Activated CD8-positive, alpha-beta memory T cell treated with anti-CD3 and anti-CD28 coated beads for 4 hours (primary cell): ENCODE data around the gene VEPH1.

Experiments
- DNase-seq, 2 donors: peaks; one replicate each; pipeline ENCODE4 v3.0.0-alpha.2; 2020; ENCODE audit warnings: low read depth in 2 of 2

The VEPH1 gene

DNA sequence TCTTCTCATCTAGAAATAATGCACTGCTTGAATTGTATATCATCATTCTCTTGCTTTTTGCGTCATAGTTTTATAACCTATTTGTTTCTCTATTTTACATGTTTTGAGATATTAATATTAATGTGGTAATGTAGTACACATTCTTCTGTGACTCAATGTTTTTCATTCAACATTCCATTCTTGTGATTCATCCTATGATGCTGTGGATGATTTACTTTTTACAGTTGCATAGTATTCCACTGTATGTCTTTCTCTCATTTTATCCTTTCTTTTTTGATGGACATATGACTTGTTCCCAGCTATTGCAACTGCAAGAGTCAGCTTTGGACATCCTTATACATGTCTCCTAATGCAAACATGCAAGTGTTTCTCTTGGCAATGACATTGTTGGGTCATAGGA lies 20.6 kb upstream of the VEPH1 start:
- no peak for DNase-seq

DNA sequence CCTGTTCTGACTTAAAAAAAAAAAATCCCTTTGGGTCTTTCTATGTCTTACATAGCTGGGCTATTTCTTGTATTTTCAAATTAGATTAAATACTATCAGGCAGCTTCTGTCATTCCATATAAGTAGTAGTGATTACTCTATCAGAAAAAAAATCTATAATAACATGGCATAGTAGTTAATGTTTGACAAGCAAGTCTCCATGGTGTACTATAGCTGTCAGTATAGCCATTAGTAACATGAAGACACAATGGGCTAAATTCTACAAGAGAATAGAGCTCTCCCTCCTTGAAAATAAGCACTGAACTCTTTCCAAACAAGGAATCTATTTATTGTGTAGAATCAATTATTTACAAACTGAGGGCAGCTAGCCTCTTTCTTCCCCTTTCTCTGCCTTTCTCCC lies 19.4 kb upstream of the VEPH1 start:
- no peak for DNase-seq

DNA sequence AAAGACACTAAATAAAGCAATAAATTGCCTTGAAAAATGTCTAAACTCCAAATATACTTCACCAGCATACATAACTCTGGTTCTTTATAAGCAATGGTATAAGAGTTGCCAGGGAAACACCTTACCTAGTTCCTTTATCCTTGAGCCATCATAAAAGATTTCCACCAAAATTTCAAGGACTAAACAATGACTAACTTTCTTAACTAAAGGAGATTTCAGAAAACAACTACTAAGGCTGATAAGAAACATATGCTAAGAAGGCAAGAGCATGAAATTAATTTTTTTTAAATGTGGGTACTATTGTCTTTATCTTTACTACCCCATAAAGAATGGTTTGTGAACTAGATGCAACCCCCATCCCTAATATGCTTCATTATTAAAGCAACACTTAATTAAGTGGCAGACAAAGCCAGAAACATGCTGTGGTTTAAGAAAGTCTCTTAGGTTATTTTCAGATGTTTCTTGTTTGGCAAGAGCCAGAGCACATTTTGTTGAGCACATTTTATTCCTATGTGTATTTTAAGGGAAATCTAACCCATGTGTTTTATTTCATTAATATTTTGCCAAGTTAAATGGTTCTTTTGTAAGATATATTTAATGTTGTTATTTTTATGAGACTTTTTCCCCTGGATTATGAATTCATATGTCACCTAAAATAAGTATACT lies 17.4 kb upstream of the VEPH1 start:
- DNase-seq = no peak

DNA sequence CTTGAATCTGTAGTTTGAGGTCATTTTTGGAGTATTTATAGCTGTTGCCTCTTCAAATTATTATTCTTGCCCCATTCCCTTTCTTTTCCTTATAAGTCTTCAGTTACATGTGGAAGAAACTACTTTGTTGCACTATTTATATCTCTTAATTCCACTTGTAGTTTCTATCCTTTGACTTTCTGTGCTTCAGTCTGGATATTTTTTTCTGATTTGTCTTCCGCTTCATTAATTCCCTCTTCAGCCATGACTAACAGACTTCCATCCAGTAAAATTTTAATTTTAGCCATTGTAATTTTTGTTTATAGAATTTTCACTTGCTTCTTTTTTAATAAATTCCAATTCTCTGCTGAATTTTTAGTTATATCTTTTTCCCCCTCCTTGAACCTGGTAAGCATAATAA lies 15.7 kb upstream of the VEPH1 start:
- DNase-seq = no peak

GRCh38 chr3:157516928-157517327 lies 13.7 kb upstream of the VEPH1 start:
- no peak for DNase-seq

- no peak for DNase-seq
Measured at GRCh38 chr3:157515398-157515797, 12.2 kb upstream of the VEPH1 start.

DNA sequence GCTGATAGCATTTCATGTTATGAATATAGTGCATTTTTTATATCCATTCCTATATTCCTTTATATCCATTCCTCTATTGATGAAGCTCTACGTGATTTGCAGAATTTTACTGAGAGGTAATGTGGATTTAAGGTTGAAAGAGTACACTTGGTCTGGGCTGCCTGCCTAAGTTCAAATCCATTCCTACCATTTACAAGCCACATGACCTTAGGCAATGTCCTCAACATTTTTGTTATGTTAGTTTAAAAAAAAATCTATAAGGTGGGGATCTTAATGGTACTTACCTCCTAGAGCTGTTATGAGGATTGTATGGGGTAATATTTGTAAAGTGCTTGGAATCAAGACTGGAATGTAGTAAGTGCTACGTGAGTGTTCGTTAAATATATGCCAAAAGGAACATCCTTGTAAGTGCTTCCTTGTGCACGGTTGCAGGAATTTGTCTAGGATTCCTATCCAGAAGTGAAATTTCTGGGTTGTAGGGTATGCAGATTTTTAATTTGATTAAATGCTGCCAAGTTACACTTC lies 11.2 kb upstream of the VEPH1 start:
- no peak for DNase-seq

DNA sequence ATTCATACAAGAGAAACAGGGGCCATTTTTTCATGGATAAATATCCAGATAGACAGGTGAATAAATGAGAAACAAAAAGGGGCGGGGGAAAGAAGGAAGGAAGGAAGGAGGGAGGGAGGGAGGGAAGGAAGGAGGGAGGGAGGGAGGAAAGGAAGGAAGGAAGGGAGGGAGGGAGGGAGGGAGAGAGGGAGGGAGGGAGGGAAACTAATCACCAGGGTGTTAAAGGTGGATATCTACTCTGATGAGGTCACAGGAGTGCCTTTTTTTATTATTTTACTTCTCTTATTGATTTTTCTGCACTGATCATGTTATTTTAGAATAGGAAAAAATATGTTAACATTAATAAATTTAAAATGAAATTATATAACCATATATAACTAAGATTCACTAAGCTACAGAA lies 10.4 kb upstream of the VEPH1 start:
- no peak for DNase-seq

- no peak for DNase-seq
Measured at GRCh38 chr3:157512534-157512933, 9.3 kb upstream of the VEPH1 start.

DNA sequence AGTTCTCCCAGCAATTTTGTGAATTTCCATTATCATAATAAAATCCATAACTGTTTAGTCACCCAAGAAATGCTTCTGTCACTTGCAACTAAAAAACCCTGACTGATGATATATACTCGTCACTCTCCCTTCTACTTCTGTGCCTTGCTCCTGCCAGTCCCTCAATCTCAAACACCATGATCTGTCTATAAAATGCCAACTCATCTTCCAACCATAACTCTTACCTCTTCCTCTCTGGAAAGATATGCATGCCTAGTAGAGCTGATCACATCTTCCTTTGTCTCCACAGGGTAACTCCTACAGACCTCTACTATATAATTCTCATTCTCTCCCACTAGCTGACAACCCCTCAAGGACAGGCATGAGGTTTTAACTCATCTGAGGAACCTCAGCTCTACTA lies 5.2 kb upstream of the VEPH1 start:
- no peak for DNase-seq

DNA sequence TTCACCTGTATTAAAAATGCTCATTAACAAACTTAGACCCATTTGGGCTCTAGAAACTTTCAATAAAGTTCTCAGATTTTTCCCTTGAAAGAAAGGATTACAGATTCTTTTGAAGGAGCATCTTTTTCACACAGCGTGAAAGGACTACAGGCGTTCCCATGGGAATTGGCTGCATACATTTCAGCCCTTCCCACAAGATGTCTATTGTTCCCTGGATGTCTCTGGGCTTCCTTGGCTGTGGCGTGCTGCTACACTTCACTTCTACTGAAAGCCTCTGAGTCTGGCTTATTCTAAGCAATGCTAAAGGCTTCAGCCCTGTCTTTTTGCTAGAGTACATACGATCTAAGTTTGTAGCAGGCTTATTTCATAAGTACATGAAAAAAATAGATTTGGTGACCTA lies 1.4 kb downstream of the VEPH1 start:
- no peak for DNase-seq

DNA sequence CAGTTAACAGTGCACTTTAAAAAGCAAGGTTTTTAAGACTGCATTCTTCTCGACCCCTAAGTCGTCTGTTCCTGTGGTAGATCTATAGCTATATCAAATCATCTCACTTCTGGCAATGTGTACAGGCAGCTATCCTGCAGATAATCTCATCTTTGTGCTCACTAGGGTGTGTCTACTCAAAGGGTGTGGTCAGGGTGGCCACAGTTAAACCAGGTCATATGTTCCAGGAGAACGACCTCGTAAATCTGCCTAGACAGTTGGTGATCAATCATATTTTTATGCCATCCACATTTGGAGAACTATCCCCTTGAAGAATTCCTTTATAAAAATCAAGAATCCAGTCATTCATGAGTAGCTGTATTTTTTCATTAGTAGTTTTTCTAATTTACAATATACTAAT lies 3.0 kb downstream of the VEPH1 start:
- no peak for DNase-seq

- DNase-seq = no peak
Measured at GRCh38 chr3:157499342-157499963, 3.8 kb downstream of the VEPH1 start.

- no peak for DNase-seq
Measured at GRCh38 chr3:157498371-157498770, 4.8 kb downstream of the VEPH1 start.

GRCh38 chr3:157495846-157496245 lies 7.4 kb downstream of the VEPH1 start:
- DNase-seq = no peak

DNA sequence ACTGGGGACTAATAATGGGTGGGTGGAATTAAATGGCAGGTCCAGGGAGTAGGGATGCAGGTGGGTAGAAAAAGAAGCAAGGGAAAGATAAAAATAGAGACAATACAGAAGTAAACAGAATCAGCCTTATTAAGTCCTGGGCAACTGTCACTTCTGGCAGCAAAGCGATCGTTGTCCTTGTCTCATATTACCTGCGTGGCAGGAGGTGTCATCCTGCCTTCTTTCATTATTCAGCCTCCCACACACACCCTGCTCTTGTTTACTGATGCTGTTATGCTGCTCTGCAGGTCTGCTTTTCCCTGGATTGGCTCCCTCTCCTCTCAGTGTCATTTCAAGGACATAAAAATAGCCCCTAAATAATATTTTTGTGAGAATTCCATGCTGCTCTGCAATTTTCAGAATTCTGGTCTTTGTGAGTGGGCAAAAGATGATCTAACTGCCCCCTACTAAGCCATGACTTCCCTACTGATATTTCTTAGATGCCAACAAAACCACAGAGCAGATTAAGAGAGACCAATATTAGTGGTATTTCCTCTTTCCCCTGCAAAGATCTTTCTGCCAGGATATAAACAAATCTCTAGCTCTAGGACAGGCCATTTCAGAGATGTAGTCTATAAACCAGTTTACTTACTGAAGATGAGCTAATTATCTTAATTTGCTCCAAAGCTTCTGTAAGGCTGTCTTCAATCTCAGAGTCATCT lies 8.5 kb downstream of the VEPH1 start:
- DNase-seq = no peak

DNA sequence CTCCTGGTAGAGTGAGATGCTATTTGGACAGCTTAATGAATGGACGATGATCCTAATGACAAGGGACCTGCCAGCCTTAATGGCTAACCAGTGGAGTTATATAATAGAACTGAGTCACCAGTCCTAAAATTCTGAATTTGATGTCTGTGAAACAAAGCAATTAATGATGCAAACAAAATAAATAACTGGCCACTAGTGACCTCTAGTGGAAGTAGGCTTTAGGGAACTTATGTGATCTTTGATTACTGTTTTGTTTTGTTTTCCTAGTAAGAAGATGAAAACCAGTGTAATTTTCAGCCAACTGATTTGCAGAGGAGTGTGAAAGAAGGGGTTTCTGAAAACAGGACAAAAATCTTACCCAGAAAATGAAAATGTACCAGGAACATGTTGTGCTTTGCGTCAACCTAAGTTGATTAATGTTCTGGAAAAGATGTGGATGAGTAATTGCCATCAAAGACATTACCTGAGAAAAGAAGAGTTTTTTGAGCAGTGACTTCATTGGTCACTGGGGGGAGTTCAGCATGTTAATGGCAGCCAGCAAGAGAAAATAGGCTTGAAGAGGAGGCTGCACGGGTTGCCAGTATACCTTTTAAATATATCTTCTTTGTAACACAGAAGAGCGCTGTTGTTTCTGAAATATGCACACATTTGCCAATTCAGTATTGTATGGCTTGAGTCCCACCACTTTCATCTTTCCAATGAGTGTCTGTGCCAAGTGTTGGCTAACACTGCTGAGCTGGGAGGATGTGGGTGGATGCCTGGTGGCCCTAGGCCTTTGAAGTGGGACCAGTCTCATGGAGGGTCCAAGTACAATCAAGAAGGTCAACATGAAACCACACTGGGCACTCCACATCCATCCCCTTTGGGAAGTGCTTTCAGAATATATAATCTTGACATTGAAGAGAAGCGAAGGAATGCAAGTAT lies 9.3 kb downstream of the VEPH1 start:
- DNase-seq = no peak

DNA sequence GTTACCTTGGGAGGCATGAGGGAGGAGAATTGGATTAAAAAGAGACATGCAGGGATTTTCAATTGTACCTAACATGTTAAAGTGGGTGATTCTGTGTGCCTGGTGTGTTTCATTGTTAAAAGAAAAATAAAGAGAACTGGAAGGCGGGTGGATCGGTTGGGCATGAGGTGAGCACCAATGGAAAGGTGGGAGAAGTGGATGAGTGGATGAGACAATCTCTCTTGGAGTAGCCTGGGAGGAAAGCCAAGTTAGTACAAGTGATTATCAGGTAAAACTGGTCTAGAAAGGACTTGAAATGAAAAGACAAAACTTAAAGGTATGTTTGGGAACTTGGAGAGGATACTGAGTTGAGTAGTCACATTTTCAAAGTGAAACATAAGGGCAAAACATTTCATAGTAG lies 12.1 kb downstream of the VEPH1 start:
- no peak for DNase-seq

GRCh38 chr3:157488144-157488543 lies 15.1 kb downstream of the VEPH1 start:
- DNase-seq = no peak

DNA sequence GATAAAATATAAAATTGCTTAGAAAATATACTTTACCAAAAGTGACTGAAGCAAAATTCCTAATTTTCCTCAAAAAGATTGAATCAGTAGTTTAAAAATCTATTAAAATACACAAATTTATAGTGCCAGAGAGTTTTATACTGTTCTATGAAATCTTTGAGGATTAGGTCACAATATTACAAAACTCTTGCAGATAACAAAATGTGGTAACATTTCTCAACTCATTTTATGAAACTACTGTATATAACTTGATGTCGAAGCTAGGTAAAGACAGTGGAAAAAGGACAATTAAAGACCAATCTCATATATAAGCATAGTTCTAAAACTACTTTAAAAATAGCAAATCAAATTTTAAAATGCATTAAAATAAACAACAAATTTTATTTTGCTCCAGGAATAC lies 15.9 kb downstream of the VEPH1 start:
- DNase-seq = no peak

DNA sequence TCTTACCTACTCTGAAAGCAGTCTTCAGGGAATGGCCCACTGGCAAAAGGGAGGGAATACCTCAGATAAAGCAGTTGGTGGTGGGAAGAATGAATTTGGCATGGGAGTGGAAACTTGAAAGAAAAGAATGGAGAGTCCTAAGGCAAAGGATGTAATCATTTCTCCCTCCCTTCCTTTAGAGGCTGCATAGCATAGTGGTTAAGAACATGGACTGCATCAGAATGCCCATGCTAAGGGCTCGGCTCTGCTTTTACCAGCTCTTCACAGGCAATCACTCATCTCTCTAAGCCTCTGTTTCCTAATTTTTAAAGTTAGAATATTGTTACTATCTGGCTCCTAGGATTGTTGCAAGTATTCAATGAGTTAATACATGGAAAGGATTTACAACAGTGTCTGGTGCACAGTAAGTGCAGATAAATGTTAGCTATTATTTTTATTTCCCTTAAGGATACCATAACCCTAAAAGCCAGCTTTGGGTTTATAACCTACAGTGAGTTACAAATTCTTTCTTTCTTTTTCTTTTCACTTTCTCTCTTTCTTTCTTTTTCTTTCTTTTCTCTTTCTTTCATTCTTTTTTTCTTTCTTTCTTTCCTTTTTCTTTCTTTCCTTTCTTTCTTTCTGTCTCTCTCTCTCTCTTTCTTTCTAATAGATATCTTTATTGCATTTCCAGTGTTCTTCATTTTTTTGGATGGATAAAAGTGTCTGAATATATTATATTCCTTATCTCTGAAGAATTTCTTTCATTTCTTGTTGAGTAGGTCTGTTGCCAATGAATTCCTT lies 23.6 kb downstream of the VEPH1 start:
- DNase-seq = no peak
